HG03457 (cell line): ENCODE data around the gene FGF4.

Source experiments
- ATAC-seq: cut with Tn5 transposase; IDR thresholded peaks from one replicate; pipeline ENCODE4 v1.9.1; 2021; ENCODE audit warnings: moderate number of reproducible peaks; ENCODE audit not compliant: unreplicated experiment

The FGF4 gene

DNA sequence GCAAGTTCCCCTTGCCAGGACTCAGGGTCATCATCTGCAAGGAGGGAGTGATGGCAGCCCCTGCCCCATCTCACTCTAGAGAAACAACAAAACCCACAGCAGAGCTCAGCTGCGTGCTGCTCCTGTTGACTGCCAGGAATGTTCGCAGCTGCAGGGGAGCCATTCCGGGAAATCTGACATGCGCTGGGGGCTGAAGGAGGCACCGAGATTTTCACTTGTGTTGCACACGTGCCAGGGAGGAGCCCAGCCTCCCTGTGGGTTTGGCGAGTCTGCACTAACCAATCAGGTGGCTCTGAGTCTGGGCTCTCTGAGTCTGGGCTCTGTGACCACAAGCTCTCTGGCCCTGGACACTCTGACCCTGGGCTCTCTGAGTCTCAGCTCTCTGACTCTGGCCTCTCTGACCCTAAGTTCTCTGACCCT lies 33.5 kb upstream of the FGF4 start:
- no peak for ATAC-seq

DNA sequence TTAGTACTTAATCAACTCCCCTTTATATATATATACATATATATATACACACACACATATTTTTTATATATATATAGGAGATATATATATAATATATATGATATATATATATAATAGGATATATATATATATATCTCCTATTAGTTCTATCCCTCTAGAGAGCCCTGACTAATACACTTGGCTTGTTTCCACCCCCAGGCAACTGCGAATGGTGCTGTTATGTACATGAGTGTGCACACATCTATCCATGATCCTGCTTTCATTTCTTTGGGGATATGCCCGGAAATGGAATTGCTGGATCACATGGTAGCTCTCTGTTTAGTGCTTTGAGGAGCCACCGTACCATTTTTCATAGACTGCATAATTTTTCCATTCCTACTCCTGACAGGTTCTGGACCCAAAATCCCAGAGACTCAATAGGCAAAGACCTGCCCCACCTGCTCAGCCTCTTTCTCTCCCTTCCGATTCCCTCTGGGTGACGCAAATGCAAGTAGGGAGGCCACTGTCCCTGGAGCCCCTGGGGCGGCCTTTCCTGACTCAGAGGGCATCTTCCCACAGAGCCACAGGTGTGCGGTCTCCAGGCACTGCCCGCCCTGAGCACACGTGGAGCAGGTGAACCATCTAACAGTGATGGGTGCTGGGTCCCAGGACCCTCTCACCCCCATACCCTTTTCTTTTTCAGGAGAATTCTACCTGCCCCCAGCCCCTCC lies 32.1 kb upstream of the FGF4 start:
- ATAC-seq, result no peak

DNA sequence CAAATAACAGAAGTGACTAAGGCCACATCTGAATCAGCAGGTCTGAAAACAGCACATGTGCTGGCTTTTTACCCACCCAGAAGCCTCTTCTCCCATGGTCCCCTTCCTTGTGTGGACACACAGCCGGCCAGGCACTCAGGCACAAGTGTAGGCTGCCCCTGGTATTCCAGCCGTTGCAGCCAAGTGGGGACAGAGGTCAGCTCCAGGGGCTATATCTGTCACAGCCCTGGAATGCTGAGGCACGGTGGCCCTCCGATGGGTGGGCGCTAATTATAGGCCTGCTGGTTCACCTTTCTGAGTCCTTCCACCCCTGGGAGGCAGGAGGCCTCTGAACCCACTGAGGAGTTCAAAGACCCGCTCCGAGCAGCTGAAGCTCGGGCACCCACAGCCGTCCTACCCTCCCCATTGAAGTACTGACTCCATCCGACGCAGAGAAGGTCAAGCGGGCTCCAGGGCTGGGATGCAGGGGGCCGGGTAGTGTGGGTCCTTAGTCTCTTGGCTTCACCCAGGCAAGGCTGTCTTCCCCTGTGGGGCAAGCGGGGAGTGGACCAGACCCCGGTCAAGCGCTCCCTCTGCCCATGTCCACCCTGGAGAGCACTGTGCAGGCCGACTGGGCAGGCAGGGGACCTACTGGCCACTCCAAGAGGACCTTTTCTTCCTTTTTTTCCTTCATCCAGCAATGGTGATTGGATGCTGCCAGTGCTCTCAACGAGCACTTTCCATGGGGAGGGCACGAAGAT lies 29.8 kb upstream of the FGF4 start:
- no peak for ATAC-seq

GRCh38 chr11:69803604-69804218 lies 28.6 kb upstream of the FGF4 start:
- ATAC-seq, result no peak

DNA sequence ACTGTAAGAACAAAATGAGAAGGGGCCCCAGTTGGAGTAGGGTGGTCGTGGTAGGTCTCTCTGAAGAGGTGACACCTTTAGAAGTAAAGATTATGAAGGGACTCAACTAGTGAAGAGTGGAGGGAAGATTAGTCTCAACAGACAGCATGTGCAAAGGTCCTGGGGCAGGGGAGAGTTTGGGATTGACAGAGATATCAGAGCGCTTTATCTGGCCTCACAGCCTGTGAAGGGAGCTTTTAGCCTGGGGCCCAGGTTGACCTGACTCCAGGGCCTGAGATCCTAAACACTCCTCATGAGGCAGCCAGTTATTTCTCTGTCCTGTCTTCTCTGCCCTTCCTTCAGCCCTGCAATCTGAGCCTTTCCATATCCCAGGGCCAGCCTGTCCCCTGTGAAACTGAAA lies 27.9 kb upstream of the FGF4 start:
- ATAC-seq, result no peak

DNA sequence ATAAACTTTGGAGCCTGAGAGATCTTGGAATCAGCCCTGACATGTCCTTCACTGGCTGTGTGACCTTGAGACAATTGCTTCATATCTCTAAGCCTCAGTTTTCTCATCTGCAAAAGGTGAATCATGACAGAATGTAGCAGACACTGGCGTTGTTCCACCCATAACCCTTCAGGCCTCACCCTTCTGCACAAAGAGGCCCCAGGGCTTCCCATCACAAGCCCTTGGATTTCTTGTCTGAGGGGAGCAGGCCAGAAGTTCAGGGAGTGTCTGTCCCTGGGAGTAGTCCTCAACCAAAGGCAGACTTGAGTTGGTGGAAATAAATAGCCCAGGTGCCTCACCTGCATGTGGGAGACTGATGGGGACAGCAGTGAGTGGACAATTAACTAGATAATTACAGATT lies 27.4 kb upstream of the FGF4 start:
- no peak for ATAC-seq

DNA sequence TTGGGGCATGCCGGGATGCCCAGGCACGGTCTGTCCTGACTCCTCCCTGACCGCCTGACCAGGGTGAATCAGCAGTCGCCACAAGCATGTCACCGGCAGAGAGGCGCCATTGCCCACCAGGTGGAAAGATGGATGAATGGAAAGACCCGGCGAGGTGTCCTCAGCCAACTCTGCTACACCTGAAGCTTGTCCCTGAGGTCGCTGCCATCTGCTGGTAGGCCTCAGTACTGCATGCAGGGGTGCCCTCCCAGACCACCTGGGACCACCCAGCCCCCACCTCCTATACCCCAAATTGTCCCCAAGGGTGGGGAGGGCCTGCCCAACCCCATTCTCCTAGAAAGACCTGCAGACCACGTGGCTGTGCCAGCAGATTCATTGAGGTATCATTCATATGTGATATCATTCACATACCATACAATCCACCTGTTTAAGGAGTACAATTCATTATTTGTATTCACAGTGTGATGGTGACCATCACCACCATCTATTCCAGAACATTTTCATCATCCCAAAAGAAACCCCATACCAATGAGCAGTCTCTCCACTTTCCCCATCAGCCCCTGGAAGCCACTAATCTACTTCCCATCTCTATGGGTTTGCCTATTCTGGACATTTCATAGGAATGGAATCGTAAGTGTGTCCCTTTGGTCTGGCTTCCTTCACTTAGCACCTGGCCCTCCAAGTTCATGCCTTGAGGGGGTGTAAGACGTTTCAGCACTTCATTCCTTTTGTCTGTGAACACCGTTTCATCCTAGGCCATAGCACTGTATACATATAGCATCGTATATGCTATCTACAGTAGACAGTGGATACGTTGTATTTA lies 26.6 kb upstream of the FGF4 start:
- ATAC-seq, result no peak

- ATAC-seq, result no peak
These were observed 25.1 kb upstream of the FGF4 start for GRCh38 chr11:69800278-69800677.

DNA sequence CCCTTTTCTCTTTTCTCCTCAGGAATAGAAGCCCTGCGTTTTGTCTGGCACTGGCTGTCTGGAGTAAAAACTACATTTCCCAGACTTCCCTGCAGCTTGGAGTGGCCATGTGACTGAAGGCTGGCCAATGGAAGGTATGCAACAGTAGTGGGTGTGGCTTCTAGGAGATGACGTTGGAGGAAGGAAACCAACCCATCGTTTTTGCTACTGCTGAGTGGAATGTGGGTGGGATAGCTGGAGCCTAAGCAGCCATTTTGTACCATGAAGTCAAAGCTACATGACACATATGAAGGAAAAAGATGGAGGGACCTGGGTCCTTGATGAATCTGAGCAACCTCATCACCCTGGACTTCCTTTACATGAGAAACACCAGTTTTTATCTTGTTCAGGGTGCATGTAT lies 24.4 kb upstream of the FGF4 start:
- no peak for ATAC-seq

GRCh38 chr11:69799097-69799496 lies 24.0 kb upstream of the FGF4 start:
- no peak for ATAC-seq

GRCh38 chr11:69797737-69798528 lies 22.8 kb upstream of the FGF4 start:
- no peak for ATAC-seq

- ATAC-seq, result no peak
These were observed 22.0 kb upstream of the FGF4 start for GRCh38 chr11:69797156-69797555.

GRCh38 chr11:69796063-69796462 lies 20.9 kb upstream of the FGF4 start:
- no peak for ATAC-seq

- no peak for ATAC-seq
These were observed 16.4 kb upstream of the FGF4 start for GRCh38 chr11:69791276-69792180.

DNA sequence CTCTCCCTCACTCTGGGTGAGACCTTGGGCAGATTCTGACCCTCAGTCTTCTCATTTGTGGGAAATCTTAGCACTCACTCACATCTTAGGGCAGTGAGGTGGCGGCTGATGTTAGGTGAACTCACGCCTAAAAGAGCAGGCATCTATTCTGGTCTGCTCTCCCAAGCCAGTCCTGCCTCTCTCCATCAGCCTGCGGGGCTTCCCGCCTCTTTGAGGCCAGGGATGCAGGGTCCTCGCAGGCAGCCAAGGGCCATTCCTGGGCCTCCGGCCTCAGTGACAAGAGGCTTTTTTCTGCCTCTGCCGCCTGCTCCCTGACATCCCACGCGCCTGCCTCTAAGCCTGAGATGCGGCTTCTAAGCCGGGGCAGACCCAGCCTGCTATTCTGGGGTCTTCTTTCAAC lies 13.8 kb upstream of the FGF4 start:
- ATAC-seq, result no peak

DNA sequence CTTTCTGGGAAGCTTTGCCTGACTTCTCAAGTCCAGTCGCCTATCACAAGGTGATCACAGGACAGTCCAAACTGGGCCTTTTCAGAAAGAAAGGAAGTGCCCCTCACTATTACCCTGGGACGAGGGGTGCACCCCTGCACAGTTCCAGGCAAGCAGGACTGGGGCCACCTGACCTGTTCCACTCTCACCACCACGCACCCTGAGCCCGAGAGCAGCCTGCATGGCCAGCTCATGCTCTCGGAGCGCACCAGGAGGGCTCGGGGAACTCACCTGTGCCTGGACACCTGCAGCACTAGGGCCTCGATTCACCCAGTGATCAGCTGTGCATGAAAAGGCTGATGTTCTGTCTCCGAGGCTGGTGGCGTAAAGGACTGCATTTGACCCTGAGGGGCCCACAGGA lies 12.8 kb upstream of the FGF4 start:
- ATAC-seq, result no peak

DNA sequence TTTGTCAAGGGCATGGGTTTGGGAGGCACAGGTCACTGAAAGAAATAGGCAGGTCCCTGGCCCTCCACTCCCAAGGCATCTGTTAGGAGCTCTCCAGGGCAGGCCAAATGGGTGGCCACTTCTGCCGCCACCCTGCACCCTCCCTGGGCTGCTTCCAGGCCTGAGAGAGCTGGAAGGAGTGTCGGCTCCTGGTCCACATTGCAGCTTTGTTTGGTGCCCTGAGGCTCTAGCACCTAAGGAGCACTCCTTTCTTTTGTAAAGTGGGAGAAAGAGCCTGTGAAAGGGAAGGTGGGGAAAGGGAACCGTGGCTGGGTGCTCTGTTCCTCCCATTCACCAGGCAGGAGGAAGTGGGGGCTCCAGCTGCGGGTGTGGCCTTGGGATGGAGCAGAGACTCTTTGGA lies 12.3 kb upstream of the FGF4 start:
- no peak for ATAC-seq

GRCh38 chr11:69781241-69781640 lies 6.1 kb upstream of the FGF4 start:
- no peak for ATAC-seq

DNA sequence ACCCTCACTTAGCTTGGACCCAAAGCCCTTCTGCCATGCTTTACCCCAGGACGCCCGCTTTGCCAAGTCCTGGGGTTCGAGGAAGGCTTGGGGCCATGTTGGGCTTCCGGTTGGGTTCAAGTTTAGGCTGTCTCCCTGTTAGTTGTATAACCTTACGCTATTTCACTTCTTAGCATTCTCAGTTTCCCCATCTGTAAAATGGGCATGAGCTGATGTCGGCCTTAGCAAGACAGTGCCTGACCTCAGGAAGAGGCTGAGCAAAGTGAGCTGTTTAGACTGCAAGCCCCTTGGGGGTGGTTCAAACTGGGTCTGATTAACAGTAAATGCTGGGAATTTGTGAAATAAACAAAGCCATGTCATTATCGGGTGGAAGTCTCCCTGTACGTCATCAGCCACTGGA lies 3.2 kb upstream of the FGF4 start:
- ATAC-seq, result no peak
